K562 (cell line): ENCODE results near the gene LGALS3BP. TPM values are rescaled to one million over a fixed set of nuclear protein-coding genes. Genes with fewer than 3 reads are reported as not detected.

Experiments used
- E2F3 ChIP-seq: fragments of 250-450 bp; sonication (Bioruptor Pico); IDR thresholded peaks from 2 replicates; pipeline ENCODE4 v1.4.0; 2020; ENCODE audit warnings: mild to moderate bottlenecking
- ERF ChIP-seq: fragments of 450-650 bp; formaldehyde crosslinking; IDR thresholded peaks from 2 replicates; pipeline ENCODE4 v1.4.0; 2020; ENCODE audit warnings: mild to moderate bottlenecking, mixed read lengths
- ETS2 ChIP-seq: IDR thresholded peaks from 2 replicates; pipeline ENCODE4 v1.6.1; 2016; ENCODE audit warnings: borderline replicate concordance, missing genetic modification characterization, mild to moderate bottlenecking, moderate library complexity, missing compliant biosample characterization; ENCODE audit not compliant: poor library complexity, severe bottlenecking
- POLR3A ChIP-seq: IDR thresholded peaks from 2 replicates; pipeline ENCODE4 v1.6.1; 2011; ENCODE audit warnings: borderline replicate concordance, mild to moderate bottlenecking, moderate library complexity; ENCODE audit not compliant: insufficient read length, insufficient read depth; ENCODE audit errors: extremely low read depth
- YY1 ChIP-seq, 3 experiments: IDR thresholded peaks; 2 replicates each; pipeline ENCODE4 v1.6.1; 2011; ENCODE audit warnings: low read length in 2 of 3, mild to moderate bottlenecking in 2 of 3, moderate library complexity in 2 of 3, borderline replicate concordance in 1 of 3, control low read depth in 1 of 3, low read depth in 1 of 3; ENCODE audit not compliant: insufficient read depth in 3 of 3, insufficient replicate concordance in 2 of 3, control insufficient read depth in 1 of 3, insufficient read length in 1 of 3; ENCODE audit errors: extremely low read depth in 1 of 3
- polyA plus RNA-seq, 8 experiments: library from polyadenylated mRNA; depleted of rRNA in 4 of 8; stranded (reverse) in 5 of 8; unstranded in 3 of 8; fragments of >200 nt; fragmentation: Nextera tagmentation in 2 of 8; fragmentation: Illumina TruSeq in 1 of 8; extraction: Ambion mirVana in 2 of 8; extraction: Trizol in 1 of 8; gene quantifications; 2 replicates each; pipeline versions ENCODE4 v1.2.1 to v1.2.3, GENCODE V29; 2011 to 2014; ENCODE audit warnings: inconsistent platforms in 1 of 8, missing spikeins in 1 of 8
- total RNA-seq, 7 experiments: library from RNA; depleted of rRNA in 6 of 7; stranded (reverse); fragments of >200 nt in 6 of 7; fragmentation: Illumina TruSeq in 2 of 7; extraction: Trizol in 2 of 7; gene quantifications; 2 replicates each; pipeline versions ENCODE4 v1.2.1 to v1.2.3, GENCODE V29; 2011 to 2021; ENCODE audit warnings: low replicate concordance in 1 of 7
- TF ChIP-seq, protein P1 (sequence below), 2 experiments: fragments of 250-450 bp in 1 of 2; fragments of 450-650 bp in 1 of 2; sonication (Bioruptor Pico) in 1 of 2; IDR thresholded peaks; 2 replicates each; pipeline versions ENCODE4 v1.6.1 to v1.8.0; 2016 to 2021; ENCODE audit warnings: mild to moderate bottlenecking in 2 of 2, moderate library complexity in 2 of 2, missing compliant biosample characterization in 1 of 2, missing genetic modification characterization in 1 of 2
- TF ChIP-seq, protein P2 (sequence below): sonication (generic); formaldehyde crosslinking; IDR thresholded peaks from 2 replicates; pipeline ENCODE4 v1.8.1; 2022; ENCODE audit warnings: missing genetic modification reagents
- TF ChIP-seq, protein P3 (sequence below): IDR thresholded peaks from 3 replicates; pipeline ENCODE4 v1.6.1; 2011; ENCODE audit warnings: borderline replicate concordance, mild to moderate bottlenecking; ENCODE audit not compliant: insufficient read length, insufficient read depth
- TF ChIP-seq, protein P4 (sequence below): fragments of 200-400 bp; formaldehyde crosslinking; IDR thresholded peaks from 2 replicates; pipeline ENCODE4 v1.6.1; 2017; ENCODE audit warnings: mild to moderate bottlenecking, low read depth, low read length, moderate library complexity

Gene LGALS3BP
- total and polyA plus RNA-seq, 9 of the 15 experiments (the other 6 are each of a cell fraction or from before 2014, with no cell fraction given), result 0.39 to 5.3 (median 3.2) TPM

DNA sequence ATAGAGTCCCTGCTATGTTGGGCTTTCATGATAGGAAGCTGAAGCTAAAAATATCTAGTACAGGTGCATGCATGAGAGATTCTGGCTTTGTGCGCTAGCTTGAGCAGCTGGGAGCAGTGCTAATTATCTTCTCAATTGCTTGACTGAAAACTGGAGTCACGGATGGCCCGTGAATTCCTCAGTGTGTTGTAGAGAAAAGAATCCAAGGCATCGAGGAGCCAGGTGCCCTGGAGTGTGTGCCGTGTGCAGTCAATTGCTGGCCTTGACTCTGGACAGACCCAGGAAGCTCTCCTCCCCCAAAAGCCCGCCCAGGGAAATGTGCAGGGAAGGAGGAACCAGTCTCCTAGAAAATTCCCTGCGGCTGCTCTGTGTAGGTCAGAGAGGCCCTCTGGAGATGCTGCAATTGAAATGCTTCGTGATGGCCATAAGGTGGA lies 14.2 kb downstream of the LGALS3BP start (continued):
- TF ChIP-seq, protein P1, sequence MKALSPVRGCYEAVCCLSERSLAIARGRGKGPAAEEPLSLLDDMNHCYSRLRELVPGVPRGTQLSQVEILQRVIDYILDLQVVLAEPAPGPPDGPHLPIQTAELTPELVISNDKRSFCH (CRISPR knock-in tag; IDR thresholded peaks at IDR 0.05), result no peak
- TF ChIP-seq, protein P1 (tag; IDR thresholded peaks at IDR 0.05), result no peak
- TF ChIP-seq E2F3 (no peak), YY1 (IDR thresholded peaks at IDR 0.05; ENCODE audit: borderline replicate concordance in 1 of 3, control insufficient read depth in 1 of 3, extremely low read depth in 1 of 3, insufficient read depth in 3 of 3, insufficient read length in 1 of 3, insufficient replicate concordance in 2 of 3, low read depth in 1 of 3, low read length in 2 of 3) (no peak), ETS2 (no peak), ERF (CRISPR knock-in tag) (no peak), POLR3A (no peak)
- TF ChIP-seq, protein P2, sequence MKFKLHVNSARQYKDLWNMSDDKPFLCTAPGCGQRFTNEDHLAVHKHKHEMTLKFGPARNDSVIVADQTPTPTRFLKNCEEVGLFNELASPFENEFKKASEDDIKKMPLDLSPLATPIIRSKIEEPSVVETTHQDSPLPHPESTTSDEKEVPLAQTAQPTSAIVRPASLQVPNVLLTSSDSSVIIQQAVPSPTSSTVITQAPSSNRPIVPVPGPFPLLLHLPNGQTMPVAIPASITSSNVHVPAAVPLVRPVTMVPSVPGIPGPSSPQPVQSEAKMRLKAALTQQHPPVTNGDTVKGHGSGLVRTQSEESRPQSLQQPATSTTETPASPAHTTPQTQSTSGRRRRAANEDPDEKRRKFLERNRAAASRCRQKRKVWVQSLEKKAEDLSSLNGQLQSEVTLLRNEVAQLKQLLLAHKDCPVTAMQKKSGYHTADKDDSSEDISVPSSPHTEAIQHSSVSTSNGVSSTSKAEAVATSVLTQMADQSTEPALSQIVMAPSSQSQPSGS (CRISPR knock-in tag), result no peak
- TF ChIP-seq, protein P3, sequence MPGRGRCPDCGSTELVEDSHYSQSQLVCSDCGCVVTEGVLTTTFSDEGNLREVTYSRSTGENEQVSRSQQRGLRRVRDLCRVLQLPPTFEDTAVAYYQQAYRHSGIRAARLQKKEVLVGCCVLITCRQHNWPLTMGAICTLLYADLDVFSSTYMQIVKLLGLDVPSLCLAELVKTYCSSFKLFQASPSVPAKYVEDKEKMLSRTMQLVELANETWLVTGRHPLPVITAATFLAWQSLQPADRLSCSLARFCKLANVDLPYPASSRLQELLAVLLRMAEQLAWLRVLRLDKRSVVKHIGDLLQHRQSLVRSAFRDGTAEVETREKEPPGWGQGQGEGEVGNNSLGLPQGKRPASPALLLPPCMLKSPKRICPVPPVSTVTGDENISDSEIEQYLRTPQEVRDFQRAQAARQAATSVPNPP, result no peak
- TF ChIP-seq, protein P4, sequence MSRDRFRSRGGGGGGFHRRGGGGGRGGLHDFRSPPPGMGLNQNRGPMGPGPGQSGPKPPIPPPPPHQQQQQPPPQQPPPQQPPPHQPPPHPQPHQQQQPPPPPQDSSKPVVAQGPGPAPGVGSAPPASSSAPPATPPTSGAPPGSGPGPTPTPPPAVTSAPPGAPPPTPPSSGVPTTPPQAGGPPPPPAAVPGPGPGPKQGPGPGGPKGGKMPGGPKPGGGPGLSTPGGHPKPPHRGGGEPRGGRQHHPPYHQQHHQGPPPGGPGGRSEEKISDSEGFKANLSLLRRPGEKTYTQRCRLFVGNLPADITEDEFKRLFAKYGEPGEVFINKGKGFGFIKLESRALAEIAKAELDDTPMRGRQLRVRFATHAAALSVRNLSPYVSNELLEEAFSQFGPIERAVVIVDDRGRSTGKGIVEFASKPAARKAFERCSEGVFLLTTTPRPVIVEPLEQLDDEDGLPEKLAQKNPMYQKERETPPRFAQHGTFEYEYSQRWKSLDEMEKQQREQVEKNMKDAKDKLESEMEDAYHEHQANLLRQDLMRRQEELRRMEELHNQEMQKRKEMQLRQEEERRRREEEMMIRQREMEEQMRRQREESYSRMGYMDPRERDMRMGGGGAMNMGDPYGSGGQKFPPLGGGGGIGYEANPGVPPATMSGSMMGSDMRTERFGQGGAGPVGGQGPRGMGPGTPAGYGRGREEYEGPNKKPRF, result no peak
- TF ChIP-seq, all 486 proteins: peak for 0
